Loucy (cell line): ENCODE results near the gene PHLDB1.

Experiments
- CTCF ChIP-seq: fragments of 200-600 bp; sonication (generic); conservative IDR thresholded peaks from 2 replicates; pipeline ENCODE4 v1.5.1; 2014; ENCODE audit warnings: mild to moderate bottlenecking, antibody characterized with exemption, low read length
- EZH2phosphoT487 ChIP-seq: fragments of 200-600 bp; IDR thresholded peaks from 2 replicates; pipeline ENCODE4 v1.6.1; 2018; ENCODE audit warnings: antibody characterized with exemption, mild to moderate bottlenecking, moderate library complexity, borderline replicate concordance

- TF ChIP-seq CTCF, result no peak
- TF ChIP-seq EZH2phosphoT487, result no peak
These were observed 66.6 kb downstream of the PHLDB1 start for GRCh38 chr11:118674082-118674435.
